A673 (cell line): ENCODE data around the gene SERINC3. TPM values are rescaled to one million over a fixed set of nuclear protein-coding genes. Genes with fewer than 3 reads are reported as not detected.

Experiments used
- BruUV-seq: library from RNA; stranded (reverse); fragments of 400-500 nt; replicated peaks from 2 replicates; lab custom pipeline; 2021; lab: Mats Ljungman, UMichigan
- CTCF ChIA-PET: fragments of 300-600 bp; sonication (Branson Sonifier 250); formaldehyde crosslinking; loops from one replicate; lab custom pipeline; 2022; ENCODE audit warnings: antibody characterized with exemption; lab: Charles Lee
- POLR2A ChIA-PET: fragments of 300-600 bp; sonication (Branson Sonifier 250); formaldehyde crosslinking; loops from one replicate; lab custom pipeline; 2022; ENCODE audit warnings: antibody characterized with exemption; ENCODE audit not compliant: low non-redundant PET; lab: Charles Lee
- DNase-seq: peaks from one replicate; pipeline ENCODE4 v3.0.0-alpha.2; 2015; ENCODE audit warnings: low spot score
- H3K27ac ChIP-seq: fragments of 200-600 bp; sonication (generic); 2 replicates; pipeline ENCODE4 v1.5.1; 2016; ENCODE audit warnings: mixed run types, low read depth, mild to moderate bottlenecking, mixed read lengths, antibody characterized with exemption, low read length; ENCODE audit not compliant: poor library complexity, severe bottlenecking
- H3K27me3 ChIP-seq: fragments of 200-600 bp; sonication (generic); replicated peaks from 2 replicates; pipeline ENCODE4 v1.6.1; 2017; ENCODE audit warnings: mixed run types, low read depth, mild to moderate bottlenecking, mixed read lengths, antibody characterized with exemption, low read length; ENCODE audit not compliant: insufficient read depth, poor library complexity
- H3K36me3 ChIP-seq: fragments of 200-600 bp; sonication (generic); 2 replicates; pipeline ENCODE4 v1.6.1; 2016; ENCODE audit warnings: mixed run types, mild to moderate bottlenecking, mixed read lengths, antibody characterized with exemption, low read length; ENCODE audit not compliant: insufficient read depth, poor library complexity, severe bottlenecking
- H3K4me1 ChIP-seq: fragments of 200-600 bp; sonication (generic); 2 replicates; pipeline ENCODE4 v1.6.1; 2017; ENCODE audit warnings: mixed run types, mild to moderate bottlenecking, mixed read lengths, antibody characterized with exemption, low read length; ENCODE audit not compliant: insufficient read depth, poor library complexity, severe bottlenecking
- H3K4me3 ChIP-seq: fragments of 200-600 bp; sonication (generic); 2 replicates; pipeline ENCODE4 v1.5.1; 2016; ENCODE audit warnings: low read depth, mixed run types, mild to moderate bottlenecking, mixed read lengths, low read length; ENCODE audit not compliant: poor library complexity, severe bottlenecking
- H3K9me3 ChIP-seq: fragments of 200-600 bp; sonication (generic); 2 replicates; pipeline ENCODE4 v1.6.1; 2016; ENCODE audit warnings: mixed run types, low read depth, mild to moderate bottlenecking, mixed read lengths, antibody characterized with exemption, low read length; ENCODE audit not compliant: poor library complexity, severe bottlenecking
- CTCF ChIP-seq: fragments of 300-800, 200-600 bp; sonication (generic); conservative IDR thresholded peaks from 2 replicates; pipeline ENCODE4 v1.5.1; 2017; ENCODE audit warnings: low read depth, mild to moderate bottlenecking, antibody characterized with exemption, low read length, moderate library complexity, mixed read lengths
- EZH2 ChIP-seq: fragments of 200-600 bp; sonication (generic); IDR thresholded peaks from 2 replicates; pipeline ENCODE4 v1.6.1; 2017; ENCODE audit warnings: borderline replicate concordance, low read depth, mild to moderate bottlenecking, mixed read lengths, antibody characterized with exemption, low read length; ENCODE audit not compliant: poor library complexity, severe bottlenecking
- intact Hi-C: fragments of 100-400 bp; cut with micrococcal nuclease; formaldehyde crosslinking; loops from one replicate; pipeline ENCODE4 v1.10.0; 2022; ENCODE audit not compliant: unreplicated experiment
- total RNA-seq: library from RNA; stranded (reverse); gene quantifications from 2 replicates; pipeline ENCODE4 v1.2.3, GENCODE V29; 2021

The SERINC3 gene
- total RNA-seq, 1 experiment from 2014 or later, result 50.5 TPM

DNA sequence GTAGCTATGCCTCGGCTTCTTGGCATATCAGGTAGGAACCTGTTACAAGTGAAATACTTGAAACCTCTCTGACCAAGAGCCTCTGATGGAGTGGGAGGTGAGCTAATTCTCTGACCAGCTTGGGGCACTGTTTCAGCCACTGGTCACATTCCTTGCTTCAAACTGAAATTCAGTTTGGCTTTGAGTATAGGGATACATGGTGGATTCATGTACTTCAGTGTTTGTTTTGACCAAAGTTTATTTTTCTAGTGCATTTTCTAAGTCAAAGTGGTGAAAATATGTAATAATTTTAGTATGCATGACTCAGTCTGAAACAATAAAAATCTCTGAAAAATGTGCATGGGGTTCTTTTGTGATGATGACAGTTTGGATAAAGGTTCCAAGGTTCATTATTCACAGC is 27.6 kb downstream of the SERINC3 start:
- CTCF ChIA-PET, result no interaction called here
- H3K4me1 ChIP-seq, result no peaks in the 10 kb centered on the region
- no peak for DNase-seq
- no TSS peak for BruUV-seq
- no peak overlapping the region for H3K4me3 ChIP-seq
- H3K9me3 ChIP-seq, result no peaks in the 10 kb centered on the region
- intact Hi-C loops, result no loop called here
- no peak overlapping the region for H3K27ac ChIP-seq
- H3K27me3 ChIP-seq, result no peaks in the 10 kb centered on the region
- TF ChIP-seq CTCF, result no peak
- H3K36me3 ChIP-seq, result peaks cover 39% of the 10 kb centered on the region
- POLR2A ChIA-PET, result no interaction called here

GRCh38 chr20:44491635-44492395 is 30.1 kb downstream of the SERINC3 start:
- Histone ChIP-seq H3K4me3 (no peak overlapping the region), H3K27ac (no peak overlapping the region), H3K36me3 (peaks cover 46% of the 10 kb centered on the region), H3K27me3 (no peaks in the 10 kb centered on the region), H3K9me3 (no peaks in the 10 kb centered on the region), H3K4me1 (no peaks in the 10 kb centered on the region)
- TF ChIP-seq CTCF (no peak), EZH2 (no peak)
- intact Hi-C loops, result no loop called here
- no peak for DNase-seq
- ChIA-PET POLR2A (interaction anchor here (0.6 kb wide), 1 partner anchor 43 kb away, joined by 3 read pairs; no protein-coding TSS in a partner anchor), CTCF (no interaction called here)
- BruUV-seq, result TSS peak; percentile 9

GRCh38 chr20:44489931-44490330 is 31.9 kb downstream of the SERINC3 start:
- Histone ChIP-seq H3K36me3 (peaks cover 45% of the 10 kb centered on the region), H3K4me1 (no peaks in the 10 kb centered on the region), H3K27ac (no peak overlapping the region), H3K27me3 (no peaks in the 10 kb centered on the region), H3K9me3 (no peaks in the 10 kb centered on the region), H3K4me3 (no peak overlapping the region)
- no peak for DNase-seq
- ChIA-PET POLR2A (no interaction called here), CTCF (no interaction called here)
- TF ChIP-seq EZH2, result no peak
- TF ChIP-seq CTCF, result no peak
- intact Hi-C loops, result no loop called here
- no TSS peak for BruUV-seq
